ENCODE measurements around the gene CATSPERD. TPM values are rescaled to one million over a fixed set of nuclear protein-coding genes. Genes with fewer than 3 reads are reported as not detected.
A peak's percentile ranks its signal among the peaks of the same experiment; 100 is the strongest.

Gene CATSPERD
- total and polyA plus RNA-seq, 9 of the 15 experiments (the other 6 are each of a cell fraction or from before 2014, with no cell fraction given), result not detected

DNA sequence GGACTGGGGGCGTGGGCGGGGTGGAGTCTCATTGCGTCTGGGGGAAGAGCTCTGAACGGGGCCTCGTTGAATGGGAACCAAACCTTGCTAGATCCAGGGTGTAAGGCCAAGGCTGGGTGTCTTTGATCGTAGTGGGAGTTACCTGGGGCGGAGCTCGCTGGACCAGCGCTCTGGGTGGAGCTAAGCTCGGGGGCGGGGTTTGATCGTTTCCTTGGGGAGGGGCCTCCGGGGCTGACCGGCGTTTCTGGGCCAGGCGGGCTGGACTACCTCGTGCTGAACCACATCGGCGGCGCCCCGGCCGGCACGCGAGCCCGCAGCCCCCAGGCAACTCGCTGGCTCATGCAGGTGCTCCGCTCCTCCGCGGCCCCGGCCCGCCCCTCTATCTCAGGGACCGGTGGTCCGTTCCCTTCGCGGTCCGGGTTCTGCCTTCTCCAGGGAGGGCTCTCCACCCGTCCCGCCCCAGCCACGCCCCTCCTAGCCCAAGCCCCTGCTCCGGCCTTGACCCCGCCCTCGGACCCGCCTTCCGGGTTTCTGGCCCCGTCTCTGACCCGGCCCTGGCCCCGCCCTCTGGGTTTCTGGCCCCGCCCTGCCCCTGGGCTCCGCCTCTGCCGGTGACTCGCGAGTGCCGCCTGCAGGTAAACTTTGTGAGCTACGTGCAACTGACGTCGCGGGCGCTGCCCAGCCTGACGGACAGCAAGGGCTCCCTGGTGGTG lies 33.6 kb upstream of the CATSPERD start (continued):
- TF ChIP-seq, protein P1, sequence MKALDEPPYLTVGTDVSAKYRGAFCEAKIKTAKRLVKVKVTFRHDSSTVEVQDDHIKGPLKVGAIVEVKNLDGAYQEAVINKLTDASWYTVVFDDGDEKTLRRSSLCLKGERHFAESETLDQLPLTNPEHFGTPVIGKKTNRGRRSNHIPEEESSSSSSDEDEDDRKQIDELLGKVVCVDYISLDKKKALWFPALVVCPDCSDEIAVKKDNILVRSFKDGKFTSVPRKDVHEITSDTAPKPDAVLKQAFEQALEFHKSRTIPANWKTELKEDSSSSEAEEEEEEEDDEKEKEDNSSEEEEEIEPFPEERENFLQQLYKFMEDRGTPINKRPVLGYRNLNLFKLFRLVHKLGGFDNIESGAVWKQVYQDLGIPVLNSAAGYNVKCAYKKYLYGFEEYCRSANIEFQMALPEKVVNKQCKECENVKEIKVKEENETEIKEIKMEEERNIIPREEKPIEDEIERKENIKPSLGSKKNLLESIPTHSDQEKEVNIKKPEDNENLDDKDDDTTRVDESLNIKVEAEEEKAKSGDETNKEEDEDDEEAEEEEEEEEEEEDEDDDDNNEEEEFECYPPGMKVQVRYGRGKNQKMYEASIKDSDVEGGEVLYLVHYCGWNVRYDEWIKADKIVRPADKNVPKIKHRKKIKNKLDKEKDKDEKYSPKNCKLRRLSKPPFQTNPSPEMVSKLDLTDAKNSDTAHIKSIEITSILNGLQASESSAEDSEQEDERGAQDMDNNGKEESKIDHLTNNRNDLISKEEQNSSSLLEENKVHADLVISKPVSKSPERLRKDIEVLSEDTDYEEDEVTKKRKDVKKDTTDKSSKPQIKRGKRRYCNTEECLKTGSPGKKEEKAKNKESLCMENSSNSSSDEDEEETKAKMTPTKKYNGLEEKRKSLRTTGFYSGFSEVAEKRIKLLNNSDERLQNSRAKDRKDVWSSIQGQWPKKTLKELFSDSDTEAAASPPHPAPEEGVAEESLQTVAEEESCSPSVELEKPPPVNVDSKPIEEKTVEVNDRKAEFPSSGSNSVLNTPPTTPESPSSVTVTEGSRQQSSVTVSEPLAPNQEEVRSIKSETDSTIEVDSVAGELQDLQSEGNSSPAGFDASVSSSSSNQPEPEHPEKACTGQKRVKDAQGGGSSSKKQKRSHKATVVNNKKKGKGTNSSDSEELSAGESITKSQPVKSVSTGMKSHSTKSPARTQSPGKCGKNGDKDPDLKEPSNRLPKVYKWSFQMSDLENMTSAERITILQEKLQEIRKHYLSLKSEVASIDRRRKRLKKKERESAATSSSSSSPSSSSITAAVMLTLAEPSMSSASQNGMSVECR (CRISPR knock-in tag; IDR thresholded peaks at IDR 0.05), result peak; percentile 78
- TF ChIP-seq, protein P2, sequence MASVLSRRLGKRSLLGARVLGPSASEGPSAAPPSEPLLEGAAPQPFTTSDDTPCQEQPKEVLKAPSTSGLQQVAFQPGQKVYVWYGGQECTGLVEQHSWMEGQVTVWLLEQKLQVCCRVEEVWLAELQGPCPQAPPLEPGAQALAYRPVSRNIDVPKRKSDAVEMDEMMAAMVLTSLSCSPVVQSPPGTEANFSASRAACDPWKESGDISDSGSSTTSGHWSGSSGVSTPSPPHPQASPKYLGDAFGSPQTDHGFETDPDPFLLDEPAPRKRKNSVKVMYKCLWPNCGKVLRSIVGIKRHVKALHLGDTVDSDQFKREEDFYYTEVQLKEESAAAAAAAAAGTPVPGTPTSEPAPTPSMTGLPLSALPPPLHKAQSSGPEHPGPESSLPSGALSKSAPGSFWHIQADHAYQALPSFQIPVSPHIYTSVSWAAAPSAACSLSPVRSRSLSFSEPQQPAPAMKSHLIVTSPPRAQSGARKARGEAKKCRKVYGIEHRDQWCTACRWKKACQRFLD (CRISPR knock-in tag; IDR thresholded peaks at IDR 0.05), result peak; percentile 61; the same call in 1 of the 2 replicates
- TF ChIP-seq ZNF79 (CRISPR knock-in tag; IDR thresholded peaks at IDR 0.05; ENCODE audit: low read depth) (no peak), E2F3 (CRISPR knock-in tag; IDR thresholded peaks at IDR 0.05) (no peak), ZKSCAN1 (IDR thresholded peaks at IDR 0.05; ENCODE audit: low read depth, low read length) (no peak), ZNF140 (CRISPR knock-in tag; IDR thresholded peaks at IDR 0.05) (no peak)
- TF ChIP-seq, protein P3, sequence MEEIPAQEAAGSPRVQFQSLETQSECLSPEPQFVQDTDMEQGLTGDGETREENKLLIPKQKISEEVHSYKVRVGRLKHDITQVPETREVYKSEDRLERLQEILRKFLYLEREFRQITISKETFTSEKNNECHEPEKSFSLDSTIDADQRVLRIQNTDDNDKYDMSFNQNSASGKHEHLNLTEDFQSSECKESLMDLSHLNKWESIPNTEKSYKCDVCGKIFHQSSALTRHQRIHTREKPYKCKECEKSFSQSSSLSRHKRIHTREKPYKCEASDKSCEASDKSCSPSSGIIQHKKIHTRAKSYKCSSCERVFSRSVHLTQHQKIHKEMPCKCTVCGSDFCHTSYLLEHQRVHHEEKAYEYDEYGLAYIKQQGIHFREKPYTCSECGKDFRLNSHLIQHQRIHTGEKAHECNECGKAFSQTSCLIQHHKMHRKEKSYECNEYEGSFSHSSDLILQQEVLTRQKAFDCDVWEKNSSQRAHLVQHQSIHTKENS (CRISPR knock-in tag; IDR thresholded peaks at IDR 0.05), result no peak

Measured in K562 (cell line).